Sigmoid colon (tissue), 7 donors: ENCODE measurements around the gene NIN. TPM values are rescaled to one million over a fixed set of nuclear protein-coding genes. Genes with fewer than 3 reads are reported as not detected.
A peak's percentile ranks its signal among the peaks of the same experiment; 100 is the strongest.

Experiments
- DNase-seq: peaks from one replicate; pipeline ENCODE4 v3.0.0-alpha.2; 2019
- H3K27ac ChIP-seq, 4 donors: fragments of 200-600 bp; sonication (generic); one replicate each; pipeline ENCODE4 v1.5.1; 2016 to 2019; ENCODE audit warnings: mild to moderate bottlenecking in 1 of 4
- H3K27me3 ChIP-seq, 3 donors: fragments of 200-600 bp; sonication (generic); one replicate each; pipeline ENCODE4 v1.5.1; 2019; ENCODE audit warnings: mild to moderate bottlenecking in 1 of 3
- H3K36me3 ChIP-seq, 4 donors: fragments of 200-600 bp; sonication (generic); one replicate each; pipeline ENCODE4 v1.5.1; 2016 to 2019
- H3K4me1 ChIP-seq, 4 donors: fragments of 200-600 bp; sonication (generic); one replicate each; pipeline ENCODE4 v1.5.1; 2017 to 2019
- H3K4me3 ChIP-seq, 4 donors: fragments of 200-600 bp; sonication (generic); one replicate each; pipeline ENCODE4 v1.5.1; 2017 to 2019; ENCODE audit warnings: mild to moderate bottlenecking in 2 of 4, moderate library complexity in 1 of 4
- H3K9me3 ChIP-seq, 4 donors: fragments of 200-600 bp in 3 of 4; sonication (generic) in 3 of 4; one replicate each; pipeline versions ENCODE4 v1.5.1 to v1.6.1; 2013 to 2019
- EP300 ChIP-seq, 4 donors: sonication (generic); formaldehyde crosslinking; IDR thresholded peaks; one replicate each; pipeline ENCODE4 v1.6.1; 2017; ENCODE audit warnings: antibody characterized with exemption in 4 of 4
- POLR2A ChIP-seq, 2 donors: fragments of 450-650 bp; IDR thresholded peaks; one replicate each; pipeline ENCODE4 v1.6.1; 2016; ENCODE audit warnings: antibody characterized with exemption in 2 of 2, mild to moderate bottlenecking in 2 of 2, moderate library complexity in 2 of 2
- POLR2AphosphoS5 ChIP-seq, 4 donors: sonication (generic); formaldehyde crosslinking; IDR thresholded peaks; one replicate each; pipeline ENCODE4 v1.6.1; 2017; ENCODE audit warnings: antibody characterized with exemption in 4 of 4
- WGBS, 2 donors: extraction: QIAGEN DNeasy Blood & Tissue Kit; methylation state at CpG; one replicate each; pipeline ENCODE4 v1.1.7; 2013; 5-methylcytosine and 5-hydroxymethylcytosine counted together
- intact Hi-C: fragments of 100-400 bp; cut with DNase I; formaldehyde crosslinking; loops from one replicate; pipeline ENCODE4 v1.15.1; 2023
- polyA plus RNA-seq, 3 donors: library from polyadenylated mRNA; stranded (reverse); fragments of 200-250 nt; gene quantifications; one replicate each; pipeline ENCODE4 v1.2.3, GENCODE V29; 2013
- total RNA-seq, 4 donors: library from RNA; depleted of rRNA; stranded (reverse); fragments of >200 nt; gene quantifications; one replicate each; pipeline ENCODE4 v1.1.0, GENCODE V29; 2016
- TF ChIP-seq, protein P1 (sequence below), 4 experiments: fragments of 450-650 bp in 3 of 4; fragments of 200-600 bp in 1 of 4; IDR thresholded peaks; one replicate each; pipeline ENCODE4 v1.5.1; 2016 to 2019; ENCODE audit warnings: antibody characterized with exemption in 4 of 4, mild to moderate bottlenecking in 3 of 4, moderate library complexity in 2 of 4
- donor health status: healthy with polysubstance abuse.
- donor health status: Bipolar disorder and iron deficiency.
- donor health status: healthy.

Gene NIN
- total and polyA plus RNA-seq, 7 donors = 3.6 to 38.2 (median 20.7) TPM

DNA sequence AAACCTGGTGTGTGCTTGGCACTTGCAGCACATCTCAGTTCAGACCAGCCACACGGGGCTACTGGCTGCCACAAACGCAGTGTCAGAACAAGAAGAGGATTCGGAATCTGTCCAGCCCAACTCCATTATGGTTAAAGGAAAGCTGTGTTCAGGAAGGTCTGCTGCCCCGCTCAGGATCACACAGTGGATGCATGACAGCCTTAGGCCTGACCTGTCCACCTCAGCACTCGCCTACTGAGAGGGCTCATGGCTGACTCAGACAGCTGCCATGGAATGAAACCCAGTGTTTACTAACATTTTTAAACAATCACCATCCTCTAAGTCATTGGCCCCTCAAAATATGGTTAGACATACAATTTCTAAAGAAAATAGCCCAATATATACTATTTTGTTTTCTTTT is 5.6 kb upstream of the NIN start:
- no peaks in the 10 kb centered on the region for H3K36me3 ChIP-seq
- no peak overlapping the region for H3K4me3 ChIP-seq
- 93 to 95% methylated on average over 5 of the region's 5 CpGs for WGBS, 2 donors
- no peak overlapping the region for H3K27ac ChIP-seq
- TF ChIP-seq POLR2A (IDR thresholded peaks at IDR 0.05) (no peak), POLR2AphosphoS5 (IDR thresholded peaks at IDR 0.05) (no peak), EP300 (IDR thresholded peaks at IDR 0.05) (no peak)
- TF ChIP-seq, protein P1, sequence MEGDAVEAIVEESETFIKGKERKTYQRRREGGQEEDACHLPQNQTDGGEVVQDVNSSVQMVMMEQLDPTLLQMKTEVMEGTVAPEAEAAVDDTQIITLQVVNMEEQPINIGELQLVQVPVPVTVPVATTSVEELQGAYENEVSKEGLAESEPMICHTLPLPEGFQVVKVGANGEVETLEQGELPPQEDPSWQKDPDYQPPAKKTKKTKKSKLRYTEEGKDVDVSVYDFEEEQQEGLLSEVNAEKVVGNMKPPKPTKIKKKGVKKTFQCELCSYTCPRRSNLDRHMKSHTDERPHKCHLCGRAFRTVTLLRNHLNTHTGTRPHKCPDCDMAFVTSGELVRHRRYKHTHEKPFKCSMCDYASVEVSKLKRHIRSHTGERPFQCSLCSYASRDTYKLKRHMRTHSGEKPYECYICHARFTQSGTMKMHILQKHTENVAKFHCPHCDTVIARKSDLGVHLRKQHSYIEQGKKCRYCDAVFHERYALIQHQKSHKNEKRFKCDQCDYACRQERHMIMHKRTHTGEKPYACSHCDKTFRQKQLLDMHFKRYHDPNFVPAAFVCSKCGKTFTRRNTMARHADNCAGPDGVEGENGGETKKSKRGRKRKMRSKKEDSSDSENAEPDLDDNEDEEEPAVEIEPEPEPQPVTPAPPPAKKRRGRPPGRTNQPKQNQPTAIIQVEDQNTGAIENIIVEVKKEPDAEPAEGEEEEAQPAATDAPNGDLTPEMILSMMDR (IDR thresholded peaks at IDR 0.05) = no peak
- DNase-seq = no peak
- H3K9me3 ChIP-seq = no peaks in the 10 kb centered on the region
- H3K4me1 ChIP-seq = peaks cover 0 to 6% (median 3%) of the 10 kb centered on the region in 4 donors
- intact Hi-C loops = no loop called here
- no peaks in the 10 kb centered on the region for H3K27me3 ChIP-seq

DNA sequence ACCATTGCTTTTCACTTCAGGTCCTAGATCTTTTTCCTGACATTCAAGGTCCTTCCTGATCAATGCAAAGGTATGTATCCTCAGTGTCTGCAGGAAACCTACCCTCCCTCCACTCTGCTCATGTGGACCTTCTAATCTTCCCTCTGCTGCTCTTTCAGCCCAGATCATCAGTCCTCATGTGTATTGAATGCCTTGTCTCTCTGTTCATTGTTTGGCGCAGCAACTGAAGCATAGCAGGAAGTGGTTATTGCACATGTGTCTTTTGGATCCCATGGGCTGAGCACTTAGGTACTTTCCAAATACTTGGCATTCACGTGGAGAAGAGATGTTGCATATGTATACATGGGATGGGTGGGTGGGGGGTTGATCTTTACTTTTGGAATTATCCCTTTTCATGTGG is 4.3 kb upstream of the NIN start:
- H3K36me3 ChIP-seq = no peaks in the 10 kb centered on the region
- H3K4me3 ChIP-seq = no peak overlapping the region
- intact Hi-C loops = no loop called here
- peaks cover 0 to 10% (median 3%) of the 10 kb centered on the region in 4 donors for H3K4me1 ChIP-seq
- no peak for DNase-seq
- H3K27ac ChIP-seq = no peak overlapping the region
- no peaks in the 10 kb centered on the region for H3K27me3 ChIP-seq
- H3K9me3 ChIP-seq = no peaks in the 10 kb centered on the region
- no peak for TF ChIP-seq POLR2AphosphoS5 (IDR thresholded peaks at IDR 0.05)
- TF ChIP-seq EP300 (IDR thresholded peaks at IDR 0.05) = no peak
- WGBS, 2 donors = 29 to 38% methylated on average over 2 of the region's 2 CpGs

DNA sequence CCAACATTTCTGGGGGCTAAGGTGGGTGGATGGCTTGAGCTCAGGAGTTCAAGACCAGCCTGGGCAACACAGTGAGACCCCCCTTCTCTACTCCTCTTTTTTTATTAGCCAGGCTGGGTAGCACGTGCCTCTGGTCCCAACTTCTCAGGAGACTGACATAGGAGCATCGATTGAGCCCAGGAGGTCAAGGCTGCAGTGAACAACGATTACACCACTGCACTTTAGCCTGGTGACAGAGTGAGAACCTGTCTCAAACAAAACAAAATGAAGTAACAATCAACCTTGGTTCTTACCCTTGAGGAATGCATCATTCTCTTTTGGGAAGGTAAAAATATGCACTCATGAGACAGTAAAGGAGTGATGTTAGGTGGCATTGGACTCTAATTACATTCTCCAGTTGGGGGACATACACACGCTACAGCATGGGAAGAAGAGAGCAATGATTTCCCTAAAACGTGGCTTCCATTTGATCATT is 3.9 kb upstream of the NIN start:
- intact Hi-C loops = no loop called here
- H3K9me3 ChIP-seq = no peaks in the 10 kb centered on the region
- no peaks in the 10 kb centered on the region for H3K36me3 ChIP-seq
- TF ChIP-seq, protein P1 (IDR thresholded peaks at IDR 0.05) = no peak
- TF ChIP-seq EP300 (IDR thresholded peaks at IDR 0.05) (no peak), POLR2AphosphoS5 (IDR thresholded peaks at IDR 0.05) (no peak), POLR2A (IDR thresholded peaks at IDR 0.05) (no peak)
- peaks cover 0 to 14% (median 5%) of the 10 kb centered on the region in 4 donors for H3K4me1 ChIP-seq
- no peak overlapping the region for H3K27ac ChIP-seq
- no peaks in the 10 kb centered on the region for H3K27me3 ChIP-seq
- no peak for DNase-seq
- H3K4me3 ChIP-seq = no peak overlapping the region
- 70 to 85% methylated on average over 5 of the region's 5 CpGs for WGBS, 2 donors

- peaks cover 0 to 26% (median 17%) of the 10 kb centered on the region in 4 donors for H3K4me1 ChIP-seq
- intact Hi-C loops = no loop called here
- no peak overlapping the region for H3K4me3 ChIP-seq
- H3K27me3 ChIP-seq = no peaks in the 10 kb centered on the region
- TF ChIP-seq POLR2A (IDR thresholded peaks at IDR 0.05) (no peak), POLR2AphosphoS5 (IDR thresholded peaks at IDR 0.05) (no peak), EP300 (IDR thresholded peaks at IDR 0.05) (no peak)
- TF ChIP-seq, protein P1 (IDR thresholded peaks at IDR 0.05) = no peak
- no peaks in the 10 kb centered on the region for H3K36me3 ChIP-seq
- no peak overlapping the region for H3K27ac ChIP-seq
- H3K9me3 ChIP-seq = no peaks in the 10 kb centered on the region
- WGBS, 2 donors = 22 to 75% methylated on average over 6 of the region's 6 CpGs
- no peak for DNase-seq
Measured at GRCh38 chr14:50832935-50833630, 2.1 kb upstream of the NIN start.

DNA sequence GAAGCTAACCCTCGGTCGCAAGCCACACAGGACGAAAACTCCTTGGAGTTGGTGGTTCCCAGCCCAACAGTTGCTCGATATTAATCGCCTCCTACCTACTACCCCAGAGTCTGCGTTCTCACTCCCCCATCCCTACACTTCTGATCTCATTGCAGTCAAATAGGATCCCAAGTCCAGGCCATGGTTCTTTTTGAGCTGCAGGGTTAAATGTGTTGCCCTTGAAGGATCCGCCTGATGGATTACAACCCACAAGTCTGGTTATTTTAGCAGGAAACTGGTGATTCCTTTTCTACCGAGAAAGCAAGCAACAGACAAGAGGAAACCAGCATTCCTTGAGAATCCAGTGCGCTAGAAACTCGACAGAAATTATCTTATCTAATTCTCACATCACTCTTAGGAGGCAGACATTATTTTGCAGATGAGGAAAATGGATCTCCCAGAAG is 785 bp upstream of the NIN start:
- peak overlapping the region; percentile 73 to 96 (median 87) for H3K4me3 ChIP-seq
- no peaks in the 10 kb centered on the region for H3K9me3 ChIP-seq
- 4 to 7% methylated on average over 10 of the region's 10 CpGs for WGBS, 2 donors
- intact Hi-C loops = loop anchor here (2.0 kb wide), 1 partner anchor 29 kb away; no protein-coding TSS in a partner anchor
- peaks cover 0 to 26% (median 17%) of the 10 kb centered on the region in 4 donors for H3K4me1 ChIP-seq
- no peaks in the 10 kb centered on the region for H3K27me3 ChIP-seq
- H3K27ac ChIP-seq = peak overlapping the region; percentile 89 to 97 (median 94)
- TF ChIP-seq POLR2AphosphoS5 (IDR thresholded peaks at IDR 0.05) (no peak), EP300 (IDR thresholded peaks at IDR 0.05) (no peak), POLR2A (IDR thresholded peaks at IDR 0.05) (no peak)
- TF ChIP-seq, protein P1 (IDR thresholded peaks at IDR 0.05) = no peak
- DNase-seq = no peak
- no peaks in the 10 kb centered on the region for H3K36me3 ChIP-seq
